Measurements from ENCODE around the gene PFN3.

DNA sequence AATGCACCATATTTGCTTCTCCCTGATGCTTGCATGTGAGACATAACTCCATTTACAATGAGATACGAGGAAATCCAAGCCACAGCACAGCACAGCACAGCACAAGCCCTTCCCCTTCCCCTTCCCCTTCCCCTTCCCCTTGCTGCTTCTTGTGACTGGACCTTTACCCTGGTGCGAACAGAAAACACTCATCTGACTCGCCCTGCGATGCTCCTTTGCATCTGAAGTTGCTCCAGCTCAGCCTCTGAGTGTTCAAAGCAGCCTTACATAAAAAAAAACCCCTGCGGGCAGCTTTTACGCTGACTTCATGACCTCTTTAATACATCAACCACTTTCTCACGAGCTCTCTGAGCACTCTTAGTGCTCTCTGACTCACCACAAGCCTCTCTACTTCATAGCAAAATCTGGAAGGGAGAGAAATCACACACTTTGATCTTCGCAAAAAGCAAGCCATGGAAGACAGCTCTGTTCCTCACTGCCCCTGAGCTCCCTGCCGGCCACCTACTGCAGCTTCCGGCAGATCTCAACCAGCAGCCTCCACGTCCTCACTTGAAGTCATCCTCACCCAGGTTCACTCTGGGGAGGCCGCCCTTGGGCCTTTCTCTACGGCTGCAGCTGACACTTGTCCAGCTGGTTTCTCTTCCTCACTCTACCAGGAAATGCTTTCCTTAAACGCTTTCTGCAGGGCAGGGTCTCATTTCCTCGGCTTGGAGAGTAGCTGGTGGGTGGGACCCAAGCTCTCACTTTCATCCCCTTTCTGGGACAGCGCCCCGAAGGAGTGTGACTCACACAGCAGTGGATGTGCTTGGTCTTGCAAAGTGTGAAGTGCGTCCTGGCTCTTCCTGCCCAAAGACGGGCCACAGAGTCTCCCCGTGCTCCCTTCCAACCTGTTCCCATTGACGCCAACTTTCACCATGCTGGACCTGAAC is 11.0 kb downstream of the PFN3 start:
- TF ChIP-seq GATA3 (IDR thresholded peaks at IDR 0.05; ENCODE audit: low read depth, low read length), result no peak
- TF ChIP-seq GATA2 (IDR thresholded peaks at IDR 0.05; ENCODE audit: low read depth, low read length), result no peak

Measured in SH-SY5Y (cell line).